DND-41 (cell line): Measurements from ENCODE around the gene EEIG1.

Experiments
- EZH2 ChIP-seq: IDR thresholded peaks from 3 replicates; pipeline ENCODE4 v1.6.1; 2012; ENCODE audit warnings: borderline replicate concordance, low read depth, mild to moderate bottlenecking, moderate library complexity, low read length, inconsistent platforms; ENCODE audit not compliant: severe bottlenecking
- TF ChIP-seq, protein P1 (sequence below): IDR thresholded peaks from 2 replicates; pipeline ENCODE4 v1.5.1; 2012; ENCODE audit warnings: borderline replicate concordance, low read length, moderate library complexity, mild to moderate bottlenecking; ENCODE audit not compliant: poor library complexity, severe bottlenecking; ENCODE audit errors: extremely low read depth

- TF ChIP-seq, protein P1, sequence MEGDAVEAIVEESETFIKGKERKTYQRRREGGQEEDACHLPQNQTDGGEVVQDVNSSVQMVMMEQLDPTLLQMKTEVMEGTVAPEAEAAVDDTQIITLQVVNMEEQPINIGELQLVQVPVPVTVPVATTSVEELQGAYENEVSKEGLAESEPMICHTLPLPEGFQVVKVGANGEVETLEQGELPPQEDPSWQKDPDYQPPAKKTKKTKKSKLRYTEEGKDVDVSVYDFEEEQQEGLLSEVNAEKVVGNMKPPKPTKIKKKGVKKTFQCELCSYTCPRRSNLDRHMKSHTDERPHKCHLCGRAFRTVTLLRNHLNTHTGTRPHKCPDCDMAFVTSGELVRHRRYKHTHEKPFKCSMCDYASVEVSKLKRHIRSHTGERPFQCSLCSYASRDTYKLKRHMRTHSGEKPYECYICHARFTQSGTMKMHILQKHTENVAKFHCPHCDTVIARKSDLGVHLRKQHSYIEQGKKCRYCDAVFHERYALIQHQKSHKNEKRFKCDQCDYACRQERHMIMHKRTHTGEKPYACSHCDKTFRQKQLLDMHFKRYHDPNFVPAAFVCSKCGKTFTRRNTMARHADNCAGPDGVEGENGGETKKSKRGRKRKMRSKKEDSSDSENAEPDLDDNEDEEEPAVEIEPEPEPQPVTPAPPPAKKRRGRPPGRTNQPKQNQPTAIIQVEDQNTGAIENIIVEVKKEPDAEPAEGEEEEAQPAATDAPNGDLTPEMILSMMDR = no peak
- no peak for TF ChIP-seq EZH2
These were observed 1.8 kb downstream of the EEIG1 start for GRCh38 chr9:127979015-127979332.
